Muscle of back (tissue), 11 donors: ENCODE measurements around the gene CLCNKB. TPM values are rescaled to one million over a fixed set of nuclear protein-coding genes. Genes with fewer than 3 reads are reported as not detected.

Experiments
- DNase-seq, 3 donors: peaks; one replicate each; pipeline versions ENCODE4 v3.0.0 to v3.0.0-alpha.2; 2013
- polyA plus RNA-seq, 10 donors: library from polyadenylated mRNA; unstranded; fragments of 120-200 nt; gene quantifications; one replicate each; pipeline ENCODE4 v1.2.1, GENCODE V29; 2013; ENCODE audit not compliant: insufficient read length in 10 of 10

The CLCNKB gene
- polyA plus RNA-seq, 10 donors = 0.07 to 0.44 (median 0.16) TPM; not detected in 3

GRCh38 chr1:16074217-16074616 is 30.6 kb downstream of the CLCNKB start:
- DNase-seq = no peak

GRCh38 chr1:16075337-16076030 is 31.9 kb downstream of the CLCNKB start:
- DNase-seq = no peak

GRCh38 chr1:16076031-16076864 is 32.7 kb downstream of the CLCNKB start:
- peak in 1 of 3 donors; percentile 87 for DNase-seq

- peak in 1 of 3 donors; percentile 33 for DNase-seq
These were observed 33.3 kb downstream of the CLCNKB start for GRCh38 chr1:16076865-16077238.

- no peak for DNase-seq
These were observed 34.0 kb downstream of the CLCNKB start for GRCh38 chr1:16077406-16078245.

- peak; percentile 68 to 92 (median 80) for DNase-seq
These were observed 35.5 kb downstream of the CLCNKB start for GRCh38 chr1:16078925-16079656.

GRCh38 chr1:16080422-16081150 is 37.0 kb downstream of the CLCNKB start:
- DNase-seq = no peak

GRCh38 chr1:16081636-16082035 is 38.1 kb downstream of the CLCNKB start:
- DNase-seq = no peak

GRCh38 chr1:16082283-16083038 is 38.9 kb downstream of the CLCNKB start:
- peak in 2 of 3 donors; percentile 40 to 54 for DNase-seq

GRCh38 chr1:16083486-16083885 is 39.9 kb downstream of the CLCNKB start:
- DNase-seq = no peak

- no peak for DNase-seq
These were observed 41.9 kb downstream of the CLCNKB start for GRCh38 chr1:16085522-16085921.

GRCh38 chr1:16087733-16088132 is 44.2 kb downstream of the CLCNKB start:
- no peak for DNase-seq

- no peak for DNase-seq
These were observed 44.8 kb downstream of the CLCNKB start for GRCh38 chr1:16088351-16088911.

GRCh38 chr1:16088996-16089395 is 45.4 kb downstream of the CLCNKB start:
- DNase-seq = no peak

- DNase-seq = no peak
These were observed 46.7 kb downstream of the CLCNKB start for GRCh38 chr1:16090076-16090826.

GRCh38 chr1:16091296-16091695 is 47.7 kb downstream of the CLCNKB start:
- DNase-seq = no peak

GRCh38 chr1:16092097-16092922 is 48.7 kb downstream of the CLCNKB start:
- no peak for DNase-seq

GRCh38 chr1:16092923-16093511 is 49.4 kb downstream of the CLCNKB start:
- no peak for DNase-seq
